Measurements from ENCODE around the gene CD70. TPM values are rescaled to one million over a fixed set of nuclear protein-coding genes. Genes with fewer than 3 reads are reported as not detected.
"Not testable (repeated sequence)": the region's sequence is repeated elsewhere in the genome, so short reads cannot be mapped to it uniquely, and the experiment has no call there.

The CD70 gene
- polyA plus RNA-seq, 3 donors = 0.12 TPM; not detected in 2

GRCh38 chr19:6568010-6568526, 22.9 kb downstream of the CD70 start:
- no peaks in the 10 kb centered on the region for H3K36me3 ChIP-seq (replicated peaks in 1 of 2; ENCODE audit: control insufficient read depth in 1 of 2, insufficient read depth in 2 of 2, low read length in 2 of 2)
- no peaks in the 10 kb centered on the region for H4K20me1 ChIP-seq (ENCODE audit: insufficient read depth, low read length)
- intact Hi-C loops (cut with micrococcal nuclease) = no loop called here
- H2AFZ ChIP-seq (ENCODE audit: insufficient read depth, low read depth, low read length, poor library complexity, severe bottlenecking) = no peak overlapping the region
- no peaks in the 10 kb centered on the region for H3K79me2 ChIP-seq (ENCODE audit: insufficient read depth, low read length)
- H3K4me3 Mint-ChIP-seq = peak overlapping the region in 1 of 2 donors; percentile 26
- peaks cover 0 to 6% of the 10 kb centered on the region in 2 donors for H3K27me3 ChIP-seq (ENCODE audit: control insufficient read depth in 2 of 2, insufficient read depth in 2 of 2, low read length in 2 of 2)
- no peak for DNase-seq
- peaks cover 6 to 37% (median 10%) of the 10 kb centered on the region in 3 donors for H3K27me3 Mint-ChIP-seq (ENCODE audit: low read depth in 3 of 3)
- H3K9ac ChIP-seq (ENCODE audit: insufficient read depth, low read length, poor library complexity, severe bottlenecking) = no peak overlapping the region
- H3K9me3 Mint-ChIP-seq = peaks cover 9 to 22% (median 15%) of the 10 kb centered on the region in 7 donors
- WGBS (ENCODE audit: insufficient coverage) = 100% methylated on average over 1 of the region's 8 CpGs
- H3K4me2 ChIP-seq (replicated peaks; ENCODE audit: extremely low read depth, low read length, poor library complexity, severe bottlenecking) = no peak overlapping the region
- H3K27ac ChIP-seq (ENCODE audit: low read depth in 1 of 2, low read length in 2 of 2) = no peak overlapping the region
- peaks cover 20% of the 10 kb centered on the region for H3K4me1 Mint-ChIP-seq
- no peaks in the 10 kb centered on the region for H3K9me3 ChIP-seq (replicated peaks in 1 of 2; ENCODE audit: control insufficient read depth in 1 of 2, insufficient read depth in 1 of 2, low read length in 2 of 2)
- TF ChIP-seq CTCF (IDR thresholded peaks at IDR 0.05) = no peak
- no peak overlapping the region for H3K27ac Mint-ChIP-seq
- H3K4me1 ChIP-seq (ENCODE audit: control insufficient read depth in 1 of 2, insufficient read depth in 2 of 2, low read length in 2 of 2) = peaks cover 19 to 20% of the 10 kb centered on the region in 2 donors
- no peak overlapping the region for H3K4me3 ChIP-seq (replicated peaks in 1 of 3; ENCODE audit: low read depth in 2 of 3, low read length in 3 of 3)
- no peaks in the 10 kb centered on the region for H3K36me3 Mint-ChIP-seq

GRCh38 chr19:6566727-6567126, 24.2 kb downstream of the CD70 start:
- H3K4me3 Mint-ChIP-seq; DNase-seq; H3K79me2 ChIP-seq (ENCODE audit: insufficient read depth, low read length); H3K27ac ChIP-seq (ENCODE audit: low read depth in 1 of 2, low read length in 2 of 2); intact Hi-C loops (cut with micrococcal nuclease); H3K4me1 ChIP-seq (ENCODE audit: control insufficient read depth in 1 of 2, insufficient read depth in 2 of 2, low read length in 2 of 2); H3K9ac ChIP-seq (ENCODE audit: insufficient read depth, low read length, poor library complexity, severe bottlenecking); H3K4me2 ChIP-seq (replicated peaks; ENCODE audit: extremely low read depth, low read length, poor library complexity, severe bottlenecking); H3K9me3 ChIP-seq (replicated peaks in 1 of 2; ENCODE audit: control insufficient read depth in 1 of 2, insufficient read depth in 1 of 2, low read length in 2 of 2); H3K27ac Mint-ChIP-seq; H2AFZ ChIP-seq (ENCODE audit: insufficient read depth, low read depth, low read length, poor library complexity, severe bottlenecking); H3K4me3 ChIP-seq (replicated peaks in 1 of 3; ENCODE audit: low read depth in 2 of 3, low read length in 3 of 3); H4K20me1 ChIP-seq (ENCODE audit: insufficient read depth, low read length); H3K36me3 ChIP-seq (replicated peaks in 1 of 2; ENCODE audit: control insufficient read depth in 1 of 2, insufficient read depth in 2 of 2, low read length in 2 of 2); H3K36me3 Mint-ChIP-seq; H3K27me3 ChIP-seq (ENCODE audit: control insufficient read depth in 2 of 2, insufficient read depth in 2 of 2, low read length in 2 of 2): not testable (repeated sequence)
- WGBS (ENCODE audit: insufficient coverage) = 100% methylated on average over 1 of the region's 3 CpGs
- peaks cover 9 to 22% (median 12%) of the 10 kb centered on the region in 7 donors for H3K9me3 Mint-ChIP-seq
- peaks cover 8 to 37% (median 9%) of the 10 kb centered on the region in 3 donors for H3K27me3 Mint-ChIP-seq (ENCODE audit: low read depth in 3 of 3)
- H3K4me1 Mint-ChIP-seq = peaks cover 11% of the 10 kb centered on the region
